OCI-LY1 (cell line): ENCODE results near the gene C1orf35.

Source experiments
- CTCF ChIP-seq: fragments of 200-600 bp; sonication (generic), shearing (Covaris generic); IDR thresholded peaks from 2 replicates; pipeline ENCODE4 v1.5.1; 2017; ENCODE audit warnings: mild to moderate bottlenecking, antibody characterized with exemption, low read length, moderate library complexity, mixed read lengths
- EZH2 ChIP-seq: fragments of 200-600 bp; sonication (generic), shearing (Covaris generic); IDR thresholded peaks from 2 replicates; pipeline ENCODE4 v1.8.0; 2017; ENCODE audit warnings: borderline replicate concordance, mixed run types, mild to moderate bottlenecking, antibody characterized with exemption, low read length, moderate library complexity, mixed read lengths

- TF ChIP-seq CTCF, result no peak
- no peak for TF ChIP-seq EZH2
Measured at GRCh38 chr1:228066891-228067654, 36.1 kb downstream of the C1orf35 start.
